CD14-positive monocyte (primary cell): ENCODE data around the gene BANP. TPM values are rescaled to one million over a fixed set of nuclear protein-coding genes. Genes with fewer than 3 reads are reported as not detected.

Experiments
- DNase-seq, 3 donors: peaks; one replicate each; pipeline ENCODE4 v3.0.0-alpha.2; 2011 to 2022
- H2AFZ ChIP-seq: 2 replicates; pipeline ENCODE4 v1.6.0; 2012; ENCODE audit warnings: mild to moderate bottlenecking, low read depth, low read length, inconsistent platforms; ENCODE audit not compliant: insufficient read depth, poor library complexity, severe bottlenecking
- H3K27ac ChIP-seq, 2 donors: 1 replicate in 1 of 2; 2 replicates in 1 of 2; pipeline ENCODE4 v1.5.1; 2012 to 2013; ENCODE audit warnings: low read length in 2 of 2, control low read depth in 1 of 2, inconsistent platforms in 1 of 2, low read depth in 1 of 2, mild to moderate bottlenecking in 1 of 2
- H3K27me3 ChIP-seq, 2 donors: one replicate each; pipeline versions ENCODE4 v1.6.0 to v1.6.1; 2011 to 2013; ENCODE audit warnings: low read length in 2 of 2; ENCODE audit not compliant: control insufficient read depth in 2 of 2, insufficient read depth in 2 of 2
- H3K36me3 ChIP-seq, 2 donors: replicated peaks in 1 of 2; 1 replicate in 1 of 2; 2 replicates in 1 of 2; pipeline versions ENCODE4 v1.5.1 to v1.6.1; 2012 to 2013; ENCODE audit warnings: low read length in 2 of 2, control low read depth in 1 of 2, inconsistent platforms in 1 of 2, mild to moderate bottlenecking in 1 of 2; ENCODE audit not compliant: insufficient read depth in 2 of 2, control insufficient read depth in 1 of 2
- H3K4me1 ChIP-seq, 2 donors: 1 replicate in 1 of 2; 2 replicates in 1 of 2; pipeline versions ENCODE4 v1.5.1 to v1.6.1; 2012 to 2013; ENCODE audit warnings: low read length in 2 of 2, control low read depth in 1 of 2, inconsistent platforms in 1 of 2, mild to moderate bottlenecking in 1 of 2, moderate library complexity in 1 of 2; ENCODE audit not compliant: insufficient read depth in 2 of 2, control insufficient read depth in 1 of 2
- H3K4me2 ChIP-seq: replicated peaks from 2 replicates; pipeline ENCODE3; 2012; ENCODE audit warnings: low read length, moderate library complexity, mild to moderate bottlenecking; ENCODE audit not compliant: poor library complexity, severe bottlenecking; ENCODE audit errors: extremely low read depth
- H3K4me3 ChIP-seq, 3 experiments: fragments of 200-600 bp in 1 of 3; sonication (generic) in 1 of 3; replicated peaks in 1 of 3; 1 replicate in 2 of 3; 2 replicates in 1 of 3; pipeline ENCODE4 v1.5.1; 2011 to 2013; ENCODE audit warnings: low read length in 3 of 3, mild to moderate bottlenecking in 3 of 3, control low read depth in 2 of 3, low read depth in 2 of 3, inconsistent platforms in 1 of 3, moderate library complexity in 1 of 3
- H3K79me2 ChIP-seq: 2 replicates; pipeline ENCODE4 v1.6.0; 2012; ENCODE audit warnings: mild to moderate bottlenecking, control low read depth, inconsistent platforms, low read length, moderate library complexity; ENCODE audit not compliant: insufficient read depth
- H3K9ac ChIP-seq: 2 replicates; pipeline ENCODE4 v1.6.0; 2017; ENCODE audit warnings: low read length, mild to moderate bottlenecking; ENCODE audit not compliant: insufficient read depth, poor library complexity, severe bottlenecking
- H3K9me3 ChIP-seq, 2 donors: replicated peaks in 1 of 2; 1 replicate in 1 of 2; 2 replicates in 1 of 2; pipeline versions ENCODE4 v1.5.1 to v1.6.1; 2012 to 2013; ENCODE audit warnings: low read length in 2 of 2, control low read depth in 1 of 2; ENCODE audit not compliant: control insufficient read depth in 1 of 2, insufficient read depth in 1 of 2
- H4K20me1 ChIP-seq: 2 replicates; pipeline ENCODE4 v1.6.0; 2012; ENCODE audit warnings: mild to moderate bottlenecking, low read length, control low read depth, moderate library complexity; ENCODE audit not compliant: insufficient read depth
- H3K27ac Mint-ChIP-seq, 7 donors: one replicate each; pipeline ENCODE4 v1.8.0; 2020; ENCODE audit warnings: mild to moderate bottlenecking in 7 of 7, mixed read lengths in 7 of 7, moderate library complexity in 6 of 7, inconsistent platforms in 2 of 7
- H3K27me3 Mint-ChIP-seq, 3 donors: one replicate each; pipeline ENCODE4 v1.8.0; 2021 to 2022; ENCODE audit warnings: low read depth in 3 of 3, mild to moderate bottlenecking in 3 of 3, mixed read lengths in 3 of 3, moderate library complexity in 3 of 3, inconsistent platforms in 1 of 3
- H3K36me3 Mint-ChIP-seq, 2 donors: one replicate each; pipeline ENCODE4 v1.8.0; 2020; ENCODE audit warnings: mixed read lengths in 2 of 2, inconsistent platforms in 1 of 2, mild to moderate bottlenecking in 1 of 2
- H3K4me1 Mint-ChIP-seq: one replicate; pipeline ENCODE4 v1.8.0; 2020; ENCODE audit warnings: mild to moderate bottlenecking, mixed read lengths
- H3K4me3 Mint-ChIP-seq, 2 donors: one replicate each; pipeline ENCODE4 v1.8.0; 2020; ENCODE audit warnings: mild to moderate bottlenecking in 2 of 2, mixed read lengths in 2 of 2, moderate library complexity in 1 of 2
- H3K9me3 Mint-ChIP-seq, 7 donors: one replicate each; pipeline ENCODE4 v1.8.0; 2020 to 2022; ENCODE audit warnings: mixed read lengths in 7 of 7, mild to moderate bottlenecking in 6 of 7, moderate library complexity in 6 of 7, inconsistent platforms in 2 of 7
- WGBS: methylation state at CpG from one replicate; pipeline ENCODE4 v1.1.5; 2013; ENCODE audit warnings: missing lambda C conversion rate; ENCODE audit not compliant: insufficient coverage; 5-methylcytosine and 5-hydroxymethylcytosine counted together
- intact Hi-C, 2 donors: fragments of 100-400 bp; cut with micrococcal nuclease; formaldehyde crosslinking; loops; one replicate each; pipeline versions ENCODE4 v1.15.0 to v1.15.1; 2023
- polyA plus RNA-seq, 3 donors: library from polyadenylated mRNA; depleted of rRNA in 1 of 3; unstranded in 2 of 3; stranded (reverse) in 1 of 3; fragments of 300-500 nt in 2 of 3; fragments of >200 nt in 1 of 3; fragmentation: Illumina TruSeq in 2 of 3; gene quantifications; 1 replicate in 2 of 3; 2 replicates in 1 of 3; pipeline ENCODE4 v1.2.3, GENCODE V29; 2012 to 2021
- TF ChIP-seq, protein P1 (sequence below): fragments of 200-600 bp; IDR thresholded peaks from one replicate; pipeline ENCODE4 v1.8.0; 2022; ENCODE audit warnings: antibody characterized with exemption, mild to moderate bottlenecking

The BANP gene
- polyA plus RNA-seq, 3 donors, result 10.1 to 40.9 (median 11.7) TPM

DNA sequence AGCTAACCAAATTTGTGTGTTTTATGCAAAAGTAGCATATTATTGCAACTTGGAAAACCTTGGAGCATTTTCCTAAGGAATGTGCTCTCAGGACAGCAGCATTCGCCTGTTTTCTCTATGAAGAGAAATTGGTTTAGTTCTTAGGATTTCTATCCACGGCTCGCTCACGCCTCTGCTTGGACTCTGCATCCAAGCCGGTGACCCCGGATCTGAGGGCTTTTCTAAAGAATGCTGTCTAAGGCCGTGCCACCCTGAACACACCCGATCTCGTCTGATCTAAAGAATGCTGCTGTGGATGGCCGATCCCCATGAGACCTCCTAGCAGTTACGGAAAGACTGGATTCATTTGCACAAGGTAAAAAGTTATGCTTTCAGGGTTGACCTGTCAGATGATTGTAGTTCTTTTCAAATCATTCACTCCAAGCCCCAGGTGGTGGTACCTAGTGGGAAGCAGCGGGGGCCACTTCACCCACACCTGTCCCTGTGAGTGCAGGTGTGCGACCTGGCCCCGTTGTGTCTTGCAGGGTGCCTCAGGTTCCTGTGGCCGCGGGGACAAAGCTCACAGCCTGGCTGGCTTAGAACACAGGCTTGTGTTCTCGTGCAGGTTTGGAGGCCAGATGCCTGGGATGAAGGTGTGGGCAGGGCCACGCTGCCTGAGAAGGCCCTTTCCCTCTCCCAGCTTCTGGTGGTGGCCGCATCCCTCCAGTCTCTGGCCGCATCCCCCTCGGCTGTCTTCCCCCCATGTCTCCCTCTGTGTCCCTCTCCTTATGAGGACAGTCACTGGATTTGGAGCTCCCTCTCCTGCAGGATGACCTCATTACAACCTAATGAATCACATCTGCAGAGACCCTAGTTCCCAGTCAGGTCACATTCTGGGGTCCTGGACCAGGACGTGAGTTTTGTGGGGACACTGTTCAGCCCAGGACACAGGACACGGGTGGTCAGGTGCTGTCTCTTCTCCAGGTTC lies 71.1 kb downstream of the BANP start:
- Mint-ChIP-seq H3K4me1 (peaks cover 28% of the 10 kb centered on the region), H3K27ac (peak overlapping the region in 4 of 7 donors; percentile 18 to 99 (median 78)), H3K4me3 (no peak overlapping the region), H3K9me3 (peaks cover 0 to 4% (median 0%) of the 10 kb centered on the region in 7 donors), H3K27me3 (peaks cover 1 to 2% (median 2%) of the 10 kb centered on the region in 3 donors), H3K36me3 (peaks cover 69 to 82% of the 10 kb centered on the region in 2 donors)
- Histone ChIP-seq H4K20me1 (peaks cover 39% of the 10 kb centered on the region), H3K9ac (no peak overlapping the region), H3K9me3 (no peaks in the 10 kb centered on the region), H3K4me1 (peaks cover 28 to 30% of the 10 kb centered on the region in 2 donors), H3K79me2 (no peaks in the 10 kb centered on the region), H3K4me3 (no peak overlapping the region), H3K27ac (no peak overlapping the region), H2AFZ (no peak overlapping the region), H3K4me2 (no peak overlapping the region), H3K36me3 (peaks cover 42 to 56% of the 10 kb centered on the region in 2 donors), H3K27me3 (no peaks in the 10 kb centered on the region)
- intact Hi-C loops, result no loop called here
- WGBS, result 97% methylated on average over 17 of the region's 23 CpGs
- no peak for DNase-seq
- TF ChIP-seq, protein P1, sequence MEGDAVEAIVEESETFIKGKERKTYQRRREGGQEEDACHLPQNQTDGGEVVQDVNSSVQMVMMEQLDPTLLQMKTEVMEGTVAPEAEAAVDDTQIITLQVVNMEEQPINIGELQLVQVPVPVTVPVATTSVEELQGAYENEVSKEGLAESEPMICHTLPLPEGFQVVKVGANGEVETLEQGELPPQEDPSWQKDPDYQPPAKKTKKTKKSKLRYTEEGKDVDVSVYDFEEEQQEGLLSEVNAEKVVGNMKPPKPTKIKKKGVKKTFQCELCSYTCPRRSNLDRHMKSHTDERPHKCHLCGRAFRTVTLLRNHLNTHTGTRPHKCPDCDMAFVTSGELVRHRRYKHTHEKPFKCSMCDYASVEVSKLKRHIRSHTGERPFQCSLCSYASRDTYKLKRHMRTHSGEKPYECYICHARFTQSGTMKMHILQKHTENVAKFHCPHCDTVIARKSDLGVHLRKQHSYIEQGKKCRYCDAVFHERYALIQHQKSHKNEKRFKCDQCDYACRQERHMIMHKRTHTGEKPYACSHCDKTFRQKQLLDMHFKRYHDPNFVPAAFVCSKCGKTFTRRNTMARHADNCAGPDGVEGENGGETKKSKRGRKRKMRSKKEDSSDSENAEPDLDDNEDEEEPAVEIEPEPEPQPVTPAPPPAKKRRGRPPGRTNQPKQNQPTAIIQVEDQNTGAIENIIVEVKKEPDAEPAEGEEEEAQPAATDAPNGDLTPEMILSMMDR, result no peak

DNA sequence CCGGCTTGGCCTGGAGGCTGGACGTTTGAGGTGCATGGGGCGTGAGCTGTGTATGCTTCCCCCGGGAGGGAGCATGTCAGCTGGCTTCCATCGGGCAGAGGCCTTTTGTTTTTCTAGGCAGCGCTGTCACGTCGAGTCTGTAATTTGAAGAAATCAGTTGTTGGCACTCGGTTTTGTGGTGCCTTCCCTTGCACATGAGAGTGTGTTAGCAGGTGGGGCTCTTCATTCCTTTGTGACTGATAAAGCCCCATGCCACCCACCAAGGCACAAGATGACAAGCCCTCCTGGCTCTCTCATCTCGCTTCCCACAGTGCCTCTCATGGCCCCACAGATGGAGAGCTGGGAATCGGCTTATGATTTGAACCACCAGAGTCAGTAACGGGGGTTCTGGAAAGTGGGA lies 72.1 kb downstream of the BANP start:
- peaks cover 28 to 30% of the 10 kb centered on the region in 2 donors for H3K4me1 ChIP-seq
- Mint-ChIP-seq H3K27ac (peak overlapping the region in 6 of 7 donors; percentile 66 to 100 (median 96)), H3K4me1 (peaks cover 28% of the 10 kb centered on the region), H3K27me3 (peaks cover 1 to 2% (median 2%) of the 10 kb centered on the region in 3 donors), H3K4me3 (no peak overlapping the region), H3K9me3 (peaks cover 0 to 4% (median 0%) of the 10 kb centered on the region in 7 donors), H3K36me3 (peaks cover 69 to 80% of the 10 kb centered on the region in 2 donors)
- no peak for DNase-seq
- peak overlapping the region in 1 of 2 donors; percentile 89 for H3K27ac ChIP-seq
- intact Hi-C loops, result no loop called here
- no peak overlapping the region for H3K4me3 ChIP-seq
- 100% methylated on average over 3 of the region's 12 CpGs for whole genome bisulfite sequencing
- peaks cover 39% of the 10 kb centered on the region for H4K20me1 ChIP-seq
- H3K27me3 ChIP-seq, result no peaks in the 10 kb centered on the region
- H3K9ac ChIP-seq, result no peak overlapping the region
- no peak overlapping the region for H2AFZ ChIP-seq
- H3K36me3 ChIP-seq, result peaks cover 40 to 56% of the 10 kb centered on the region in 2 donors
- H3K4me2 ChIP-seq, result no peak overlapping the region
- TF ChIP-seq, protein P1, result no peak
- no peaks in the 10 kb centered on the region for H3K79me2 ChIP-seq
- H3K9me3 ChIP-seq, result no peaks in the 10 kb centered on the region
